Sigmoid colon (tissue), 4 donors: Measurements from ENCODE around the gene ZBTB3.

Experiments
- CTCF ChIP-seq, 4 experiments: fragments of 450-650 bp in 3 of 4; fragments of 200-600 bp in 1 of 4; IDR thresholded peaks; one replicate each; pipeline ENCODE4 v1.5.1; 2016 to 2019; ENCODE audit warnings: antibody characterized with exemption in 4 of 4, mild to moderate bottlenecking in 3 of 4, moderate library complexity in 2 of 4
- POLR2A ChIP-seq, 2 donors: fragments of 450-650 bp; IDR thresholded peaks; one replicate each; pipeline ENCODE4 v1.6.1; 2016; ENCODE audit warnings: antibody characterized with exemption in 2 of 2, mild to moderate bottlenecking in 2 of 2, moderate library complexity in 2 of 2
- POLR2AphosphoS5 ChIP-seq, 4 donors: sonication (generic); formaldehyde crosslinking; IDR thresholded peaks; one replicate each; pipeline ENCODE4 v1.6.1; 2017; ENCODE audit warnings: antibody characterized with exemption in 4 of 4

GRCh38 chr11:62708793-62709192 is 45.2 kb downstream of the ZBTB3 start:
- TF ChIP-seq POLR2AphosphoS5 (IDR thresholded peaks at IDR 0.05) (no peak), CTCF (IDR thresholded peaks at IDR 0.05) (no peak), POLR2A (IDR thresholded peaks at IDR 0.05) (no peak)
